IPS DF 19.7 (cell line): ENCODE measurements around the gene GPN2.

ENCODE experiments used
- DNase-seq: peaks from one replicate; pipeline ENCODE4 v3.0.0-alpha.2; 2013; ENCODE audit warnings: low read depth, low spot score

Gene GPN2

DNA sequence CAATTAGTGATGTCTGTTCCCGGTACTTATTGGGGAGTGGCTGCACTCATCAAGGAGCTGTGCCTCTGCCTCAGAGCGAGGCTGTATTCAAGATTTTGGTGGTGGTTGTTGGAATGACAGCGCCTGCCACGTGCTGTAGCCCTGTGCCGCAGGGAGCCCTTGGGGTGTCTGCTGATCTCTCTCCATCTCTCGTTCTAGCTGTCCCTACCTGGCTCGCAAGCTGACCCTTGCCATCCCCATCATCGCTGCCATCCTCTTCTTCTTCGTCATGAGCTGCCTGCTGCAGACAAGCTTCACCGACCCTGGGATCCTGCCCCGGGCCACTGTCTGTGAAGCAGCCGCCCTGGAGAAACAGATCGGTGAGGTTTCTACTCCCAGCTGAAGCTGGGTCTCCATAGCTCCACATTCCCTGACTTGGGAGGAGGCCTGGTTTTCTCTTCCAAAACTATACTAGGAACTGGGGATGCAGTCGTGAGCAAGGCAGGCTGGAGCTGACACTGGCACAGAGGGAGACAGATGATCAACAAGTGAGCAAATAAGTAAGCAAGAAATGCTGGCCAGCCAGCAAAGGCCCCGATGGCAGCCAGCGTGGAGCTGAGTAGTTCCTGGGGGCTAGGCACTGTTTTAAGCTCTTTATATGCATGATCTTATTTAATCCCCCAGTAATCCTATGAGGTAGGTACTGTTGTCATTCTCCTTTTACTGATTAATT, 57.7 kb downstream of the GPN2 start:
- no peak for DNase-seq

DNA sequence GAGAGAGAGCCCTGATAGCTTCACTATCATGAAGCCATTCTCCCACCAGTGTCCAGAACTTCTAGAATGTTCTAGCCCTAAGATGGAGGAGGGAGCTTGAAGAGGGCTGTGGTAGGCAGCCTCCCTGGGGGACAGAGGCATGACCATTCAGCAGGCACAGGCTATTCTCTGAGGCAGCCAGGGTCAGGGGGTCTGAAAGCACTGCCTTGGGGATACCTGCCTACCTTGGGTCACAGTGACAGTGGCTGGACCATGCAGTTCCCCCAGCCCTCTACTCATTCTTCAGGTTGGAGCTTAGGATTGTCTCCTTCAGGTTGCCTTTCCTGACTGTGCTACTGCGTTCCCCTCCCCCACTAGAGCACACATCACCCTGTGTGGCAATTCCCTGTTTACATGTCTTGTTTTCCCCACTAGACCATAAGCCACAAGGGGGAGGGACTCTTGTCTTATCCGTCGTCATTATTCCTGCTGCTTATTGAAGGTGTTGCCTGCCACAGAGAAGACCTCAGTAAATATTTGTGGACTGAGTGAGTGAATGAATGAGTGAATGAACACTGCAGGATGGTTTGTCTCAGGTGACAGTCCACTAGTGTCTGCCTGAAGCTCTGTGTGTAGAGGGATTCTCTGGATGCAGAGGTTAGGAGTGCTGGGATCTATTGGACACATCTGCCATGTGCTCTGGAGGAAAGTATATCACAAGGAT, 58.4 kb downstream of the GPN2 start:
- DNase-seq = no peak

DNA sequence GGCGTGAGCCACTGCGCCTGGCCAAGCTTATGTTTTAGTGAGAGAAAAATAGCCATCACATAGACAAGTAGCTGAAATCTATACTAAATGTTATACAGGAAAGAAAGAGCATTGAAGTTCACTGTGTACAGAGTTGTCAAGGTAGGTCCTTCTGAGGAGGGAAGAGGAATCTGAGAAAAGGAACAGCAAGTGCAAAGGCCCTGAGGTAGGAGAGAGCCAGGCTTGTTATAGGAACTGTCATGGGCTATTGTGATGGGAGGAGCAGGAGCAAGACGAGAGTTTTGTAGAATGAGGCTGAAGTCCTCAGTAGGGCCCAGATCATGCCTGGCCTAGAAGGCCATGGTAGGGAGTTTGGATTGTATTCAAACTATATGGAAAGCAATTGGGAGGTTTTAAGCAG, 59.0 kb downstream of the GPN2 start:
- DNase-seq = no peak

DNA sequence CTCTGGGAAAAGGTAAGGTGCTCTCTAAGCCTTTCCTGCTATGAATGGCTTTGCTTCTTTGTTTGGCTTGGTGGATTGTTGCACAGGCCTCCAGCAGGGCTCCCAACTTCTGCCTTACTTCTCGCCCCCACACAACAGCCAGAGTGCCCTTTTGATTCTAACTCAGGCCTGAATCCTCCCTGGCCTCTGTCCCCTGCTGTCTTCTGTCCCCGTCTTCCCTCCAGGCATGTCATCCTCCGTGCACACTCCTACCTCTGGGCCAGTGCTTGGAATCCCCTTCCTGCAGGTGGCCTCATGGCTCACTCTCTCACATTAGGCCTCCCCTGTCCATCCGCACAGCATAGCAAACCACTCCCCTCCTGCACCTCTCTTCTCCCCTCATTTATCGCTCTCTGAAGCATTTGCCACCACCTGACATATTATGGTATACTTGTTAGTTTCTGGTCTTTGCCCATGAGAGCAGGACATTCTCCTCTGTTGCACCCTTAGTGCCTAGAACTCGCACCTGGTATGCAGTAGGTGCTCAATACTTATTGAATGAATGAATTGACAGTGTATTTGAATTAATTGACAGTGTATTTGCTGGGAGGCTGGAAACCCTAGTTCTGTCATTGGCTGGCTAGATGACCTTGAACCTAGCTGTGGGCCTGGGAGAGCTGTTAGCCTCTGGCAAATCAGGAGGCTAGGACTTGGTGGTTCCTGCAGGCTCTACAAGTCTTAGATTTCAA, 60.7 kb downstream of the GPN2 start:
- DNase-seq = no peak

DNA sequence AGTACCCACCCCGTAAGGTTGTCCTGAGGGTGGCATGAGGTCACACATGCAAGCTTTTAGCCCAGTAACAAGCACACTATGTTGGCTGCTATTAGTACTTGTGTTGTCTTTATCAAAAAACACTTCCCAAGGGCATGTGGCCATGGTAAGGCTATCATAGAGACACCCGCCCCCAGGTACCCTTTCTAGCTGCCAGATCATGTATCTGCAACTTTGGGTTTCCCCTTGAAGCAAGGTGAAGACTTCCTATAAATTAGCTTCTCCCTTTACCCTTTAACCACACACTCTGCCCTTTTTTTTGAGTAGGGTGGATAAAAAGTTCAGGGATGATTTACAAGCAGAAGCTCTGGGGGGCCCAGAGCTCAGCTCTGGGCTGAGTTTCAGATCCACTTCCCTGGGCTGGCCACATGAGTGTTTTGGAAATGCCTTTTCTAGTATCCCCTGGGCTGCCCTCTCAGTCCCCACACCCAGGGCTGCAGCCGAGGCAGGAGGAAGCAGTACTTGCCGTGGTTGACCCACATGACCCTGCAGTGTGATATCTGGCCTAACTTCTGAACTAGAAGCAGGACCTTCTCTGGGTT, 61.6 kb downstream of the GPN2 start:
- no peak for DNase-seq

DNA sequence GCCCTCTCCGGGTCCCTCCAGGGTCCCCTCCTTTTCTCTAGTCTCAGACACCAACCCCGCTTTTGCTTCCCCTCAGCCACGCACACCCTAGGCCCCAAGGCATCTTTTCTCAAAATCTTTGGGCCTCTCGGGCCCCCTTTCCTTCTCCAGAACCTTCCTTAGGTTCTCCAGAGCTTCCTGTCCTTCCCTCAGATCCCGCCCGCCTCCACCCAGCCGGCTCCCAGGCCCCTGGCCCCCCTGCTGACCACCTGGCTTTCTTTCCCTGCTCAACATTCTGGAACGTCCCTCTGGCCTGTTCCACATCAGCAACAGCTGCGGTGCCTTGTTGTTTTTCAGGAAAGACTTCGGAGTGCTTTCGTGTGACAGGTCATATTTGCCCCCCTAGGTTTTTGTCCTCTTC, 62.4 kb downstream of the GPN2 start:
- DNase-seq = no peak

DNA sequence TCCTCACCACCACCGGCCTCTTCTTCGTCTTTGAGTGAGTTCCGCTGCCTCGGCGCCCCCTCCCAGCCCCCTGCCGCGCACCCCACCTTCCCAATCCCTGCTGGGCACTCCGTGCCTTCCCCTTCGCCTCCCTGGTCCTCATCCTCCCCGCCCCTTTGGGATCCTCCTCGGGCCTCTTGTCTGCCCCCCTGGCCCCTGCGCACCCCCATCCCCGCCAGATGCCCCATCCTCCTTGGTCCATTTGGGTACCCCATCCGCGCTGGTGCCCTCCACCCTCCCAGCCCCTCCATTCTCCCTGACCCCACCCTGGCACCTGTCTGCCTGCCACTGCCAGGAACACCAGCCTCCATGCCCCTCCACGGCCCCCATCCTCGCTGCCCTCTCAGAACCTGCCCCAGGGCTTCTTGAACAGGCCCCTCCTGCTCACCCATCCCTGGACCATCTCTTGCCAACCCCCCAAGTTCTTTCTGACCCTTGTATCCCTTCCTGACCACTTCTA, 62.9 kb downstream of the GPN2 start:
- no peak for DNase-seq

DNA sequence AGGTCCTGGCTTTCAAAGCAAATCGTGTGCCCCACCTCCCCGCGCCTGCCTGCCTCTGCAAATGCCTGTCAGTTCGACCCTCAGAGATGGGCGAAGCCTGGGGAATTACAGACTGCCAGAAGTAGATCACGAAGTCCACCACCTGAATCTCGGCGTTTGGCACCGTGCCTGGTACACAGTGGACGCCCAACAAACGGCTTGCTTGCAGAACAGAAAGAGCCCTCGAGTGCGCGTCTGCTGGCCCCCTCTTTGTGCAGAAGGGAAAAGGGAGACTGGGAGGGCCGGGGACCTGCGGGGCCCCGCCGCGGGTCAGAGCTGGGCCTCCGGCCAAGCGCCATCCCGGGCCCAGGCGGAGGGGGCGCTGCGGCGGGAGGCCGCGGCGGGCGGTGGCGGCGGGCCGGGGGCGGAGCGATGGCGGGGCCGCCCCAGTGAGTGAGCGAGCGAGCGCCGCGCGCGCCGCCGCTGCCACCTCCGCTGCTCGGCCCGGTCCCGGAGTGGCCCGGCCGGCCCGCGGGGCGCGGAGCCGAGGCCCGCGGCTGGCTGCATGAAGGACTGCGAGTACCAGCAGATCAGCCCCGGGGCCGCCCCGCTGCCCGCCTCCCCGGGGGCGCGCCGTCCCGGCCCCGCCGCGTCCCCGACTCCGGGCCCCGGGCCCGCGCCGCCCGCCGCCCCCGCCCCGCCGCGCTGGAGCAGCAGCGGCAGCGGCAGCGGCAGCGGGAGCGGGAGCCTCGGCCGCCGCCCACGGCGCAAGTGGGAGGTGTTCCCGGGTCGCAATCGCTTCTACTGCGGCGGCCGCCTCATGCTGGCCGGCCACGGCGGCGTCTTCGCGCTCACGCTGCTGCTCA, 63.6 kb downstream of the GPN2 start, which contains the start of gene ZDHHC18:
Gene ZDHHC18, plus strand, starts transcription at position 428 of the 845 bp plus-strand sequence. Its CDS starts 117 bp downstream, at position 545.
- no peak for DNase-seq
